GM18951 (cell line): Measurements from ENCODE around the gene AVPI1.

Experiments
- POLR2A ChIP-seq: IDR thresholded peaks from 4 replicates; pipeline ENCODE4 v1.6.1; 2011; ENCODE audit warnings: mild to moderate bottlenecking; ENCODE audit not compliant: insufficient read length, insufficient read depth; ENCODE audit errors: extremely low read depth
- in situ Hi-C: fragments of 300-500 bp; cut with MboI; formaldehyde crosslinking; loops from one replicate; pipeline ENCODE4 v1.12.0; 2022; ENCODE audit warnings: low sequenced_read_pairs, mixed read lengths, inconsistent platforms; ENCODE audit not compliant: unreplicated experiment

Gene AVPI1

GRCh38 chr10:97686962-97687784 is at the start of gene AVPI1:
TSS of gene AVPI1 (minus strand) at chr10:97687241. CDS start at chr10:97679905, 7,336 bp downstream.
- TF ChIP-seq POLR2A, result peak; percentile 61
- in situ Hi-C loops, result no loop called here

GRCh38 chr10:97736403-97736901 is 49.4 kb upstream of the AVPI1 start:
- TF ChIP-seq POLR2A, result no peak
- in situ Hi-C loops, result no loop called here

- in situ Hi-C loops, result no loop called here
- no peak for TF ChIP-seq POLR2A
Observed at GRCh38 chr10:97734021-97734420, 47.0 kb upstream of the AVPI1 start.

GRCh38 chr10:97733256-97733655 is 46.2 kb upstream of the AVPI1 start:
- TF ChIP-seq POLR2A, result no peak
- in situ Hi-C loops, result no loop called here

GRCh38 chr10:97732052-97732359 is 45.0 kb upstream of the AVPI1 start:
- TF ChIP-seq POLR2A, result no peak
- in situ Hi-C loops, result no loop called here

- in situ Hi-C loops, result no loop called here
- no peak for TF ChIP-seq POLR2A
Observed at GRCh38 chr10:97731346-97732051, 44.5 kb upstream of the AVPI1 start.

- TF ChIP-seq POLR2A, result no peak
- in situ Hi-C loops, result no loop called here
Observed at GRCh38 chr10:97729014-97729413, 42.0 kb upstream of the AVPI1 start.

GRCh38 chr10:97726636-97727178 is 39.7 kb upstream of the AVPI1 start:
- TF ChIP-seq POLR2A, result no peak
- in situ Hi-C loops, result no loop called here

GRCh38 chr10:97724341-97724941 is 37.4 kb upstream of the AVPI1 start:
- no peak for TF ChIP-seq POLR2A
- in situ Hi-C loops, result no loop called here

- no peak for TF ChIP-seq POLR2A
- in situ Hi-C loops, result no loop called here
Observed at GRCh38 chr10:97723001-97723400, 36.0 kb upstream of the AVPI1 start.

GRCh38 chr10:97721871-97722780 is 35.1 kb upstream of the AVPI1 start:
- in situ Hi-C loops, result no loop called here
- no peak for TF ChIP-seq POLR2A

- in situ Hi-C loops, result no loop called here
- TF ChIP-seq POLR2A, result no peak
Observed at GRCh38 chr10:97719602-97720001, 32.6 kb upstream of the AVPI1 start.

- in situ Hi-C loops, result no loop called here
Observed at GRCh38 chr10:97718659-97719142, 31.7 kb upstream of the AVPI1 start.

GRCh38 chr10:97718178-97718577 is 31.1 kb upstream of the AVPI1 start:
- in situ Hi-C loops, result no loop called here
- no peak for TF ChIP-seq POLR2A

More at GRCh38 chr10:97718659-97719142, 31.7 kb upstream of the AVPI1 start:
- TF ChIP-seq POLR2A, result no peak
